GM23338 (cell line): ENCODE measurements around the gene HACD2.

Experiments
- CTCF ChIP-seq, 2 experiments: fragments of 200-600 bp in 1 of 2; sonication (generic) in 1 of 2; conservative IDR thresholded peaks; 2 replicates each; pipeline versions ENCODE4 v1.5.1 to v1.6.1; 2016 to 2017; ENCODE audit warnings: antibody characterized with exemption in 2 of 2, low read depth in 2 of 2, mild to moderate bottlenecking in 2 of 2, moderate library complexity in 1 of 2
- EZH2 ChIP-seq: fragments of 200-600 bp; sonication (generic); IDR thresholded peaks from one replicate; pipeline ENCODE4 v1.8.0; 2017; ENCODE audit warnings: antibody characterized with exemption, mild to moderate bottlenecking, low read depth; ENCODE audit not compliant: unreplicated experiment
- EZH2phosphoT487 ChIP-seq: fragments of 200-600 bp; sonication (generic); IDR thresholded peaks from one replicate; pipeline ENCODE4 v1.8.1; 2018; ENCODE audit warnings: antibody characterized with exemption; ENCODE audit not compliant: unreplicated experiment
- JUNB ChIP-seq: IDR thresholded peaks from one replicate; pipeline ENCODE4 v1.6.1; 2016; ENCODE audit warnings: antibody characterized with exemption; ENCODE audit not compliant: unreplicated experiment
- POLR2AphosphoS5 ChIP-seq: IDR thresholded peaks from 2 replicates; pipeline ENCODE4 v1.6.1; 2016; ENCODE audit warnings: antibody characterized with exemption, low read depth
- ZNF331 ChIP-seq: fragments of 250-450 bp; sonication (Bioruptor Pico); IDR thresholded peaks from 2 replicates; pipeline ENCODE4 v1.5.0; 2020; ENCODE audit warnings: low read depth, mild to moderate bottlenecking, moderate library complexity
- TF ChIP-seq, protein P1 (sequence below): IDR thresholded peaks from one replicate; pipeline ENCODE4 v1.6.1; 2018; ENCODE audit warnings: antibody characterized with exemption; ENCODE audit not compliant: unreplicated experiment

GRCh38 chr3:123528130-123528529, 56.7 kb downstream of the HACD2 start:
- TF ChIP-seq EZH2 (no peak), JUNB (no peak), CTCF (conservative IDR thresholded peaks at IDR 0.05; ENCODE audit: low read depth in 2 of 2) (no peak), POLR2AphosphoS5 (no peak), EZH2phosphoT487 (no peak), ZNF331 (CRISPR knock-in tag) (no peak)
- TF ChIP-seq, protein P1, sequence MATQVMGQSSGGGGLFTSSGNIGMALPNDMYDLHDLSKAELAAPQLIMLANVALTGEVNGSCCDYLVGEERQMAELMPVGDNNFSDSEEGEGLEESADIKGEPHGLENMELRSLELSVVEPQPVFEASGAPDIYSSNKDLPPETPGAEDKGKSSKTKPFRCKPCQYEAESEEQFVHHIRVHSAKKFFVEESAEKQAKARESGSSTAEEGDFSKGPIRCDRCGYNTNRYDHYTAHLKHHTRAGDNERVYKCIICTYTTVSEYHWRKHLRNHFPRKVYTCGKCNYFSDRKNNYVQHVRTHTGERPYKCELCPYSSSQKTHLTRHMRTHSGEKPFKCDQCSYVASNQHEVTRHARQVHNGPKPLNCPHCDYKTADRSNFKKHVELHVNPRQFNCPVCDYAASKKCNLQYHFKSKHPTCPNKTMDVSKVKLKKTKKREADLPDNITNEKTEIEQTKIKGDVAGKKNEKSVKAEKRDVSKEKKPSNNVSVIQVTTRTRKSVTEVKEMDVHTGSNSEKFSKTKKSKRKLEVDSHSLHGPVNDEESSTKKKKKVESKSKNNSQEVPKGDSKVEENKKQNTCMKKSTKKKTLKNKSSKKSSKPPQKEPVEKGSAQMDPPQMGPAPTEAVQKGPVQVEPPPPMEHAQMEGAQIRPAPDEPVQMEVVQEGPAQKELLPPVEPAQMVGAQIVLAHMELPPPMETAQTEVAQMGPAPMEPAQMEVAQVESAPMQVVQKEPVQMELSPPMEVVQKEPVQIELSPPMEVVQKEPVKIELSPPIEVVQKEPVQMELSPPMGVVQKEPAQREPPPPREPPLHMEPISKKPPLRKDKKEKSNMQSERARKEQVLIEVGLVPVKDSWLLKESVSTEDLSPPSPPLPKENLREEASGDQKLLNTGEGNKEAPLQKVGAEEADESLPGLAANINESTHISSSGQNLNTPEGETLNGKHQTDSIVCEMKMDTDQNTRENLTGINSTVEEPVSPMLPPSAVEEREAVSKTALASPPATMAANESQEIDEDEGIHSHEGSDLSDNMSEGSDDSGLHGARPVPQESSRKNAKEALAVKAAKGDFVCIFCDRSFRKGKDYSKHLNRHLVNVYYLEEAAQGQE = no peak
